ENCODE results near the gene AFF2. TPM values are rescaled to one million over a fixed set of nuclear protein-coding genes. Genes with fewer than 3 reads are reported as not detected.

Gene AFF2
- total RNA-seq, 1 experiment from 2014 or later, result 0.19 TPM

- Mint-ChIP-seq H3K9me3 (ENCODE audit: unreplicated experiment) (peaks cover 26% of the 10 kb centered on the region), H3K4me3 (ENCODE audit: unreplicated experiment) (no peak overlapping the region), H3K27me3 (ENCODE audit: insufficient read depth, unreplicated experiment) (no peaks in the 10 kb centered on the region), H3K4me1 (ENCODE audit: insufficient read depth, unreplicated experiment) (no peaks in the 10 kb centered on the region), H3K36me3 (ENCODE audit: insufficient read depth, unreplicated experiment) (no peaks in the 10 kb centered on the region), H3K27ac (ENCODE audit: low read depth, unreplicated experiment) (no peak overlapping the region)
- no peak for DNase-seq (ENCODE audit: unreplicated experiment)
- no peak for TF ChIP-seq CTCF (IDR thresholded peaks at IDR 0.05; ENCODE audit: unreplicated experiment)
- CTCF ChIA-PET, result interaction anchor here (0.6 to 0.8 kb wide), 2 partner anchors 28 to 30 kb away, joined by 3 read pairs; no protein-coding TSS in a partner anchor
- no TSS peak for BruUV-seq (replicated peaks)
- POLR2A ChIA-PET, result no interaction called here
- intact Hi-C loops (cut with micrococcal nuclease), result no loop called here
These were observed 172.1 kb downstream of the AFF2 start for GRCh38 chrX:148672517-148672916.

DNA sequence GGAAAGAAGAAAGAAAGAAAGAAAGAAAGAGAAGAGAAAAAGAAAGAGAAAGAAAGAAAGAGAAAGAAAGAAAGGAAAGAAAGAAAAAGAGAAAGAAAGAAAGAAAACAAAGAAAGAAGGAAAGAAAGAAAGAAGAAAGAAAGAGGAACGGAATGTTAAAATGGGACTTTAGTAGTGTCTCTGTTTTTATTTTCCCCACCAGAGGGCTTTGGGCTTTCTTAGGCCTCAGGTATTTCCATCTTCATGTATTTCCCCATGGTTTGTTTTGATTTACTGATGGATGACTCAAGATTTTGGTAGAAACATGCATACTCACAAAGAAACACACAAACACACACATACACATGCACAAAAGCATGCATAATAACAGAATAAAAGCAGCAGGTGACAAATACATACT, 181.2 kb downstream of the AFF2 start:
- no peak for DNase-seq (ENCODE audit: unreplicated experiment)
- TF ChIP-seq CTCF (IDR thresholded peaks at IDR 0.05; ENCODE audit: unreplicated experiment), result no peak
- peaks cover 11% of the 10 kb centered on the region for H3K9me3 Mint-ChIP-seq (ENCODE audit: unreplicated experiment)
- H3K4me1 Mint-ChIP-seq (ENCODE audit: insufficient read depth, unreplicated experiment), result no peaks in the 10 kb centered on the region
- no peak overlapping the region for H3K4me3 Mint-ChIP-seq (ENCODE audit: unreplicated experiment)
- no peak overlapping the region for H3K27ac Mint-ChIP-seq (ENCODE audit: low read depth, unreplicated experiment)
- ChIA-PET POLR2A (no interaction called here), CTCF (no interaction called here)
- no TSS peak for BruUV-seq (replicated peaks)
- intact Hi-C loops (cut with micrococcal nuclease), result loop anchor here (5.0 kb wide), 1 partner anchor 791 kb away; no protein-coding TSS in a partner anchor
- H3K36me3 Mint-ChIP-seq (ENCODE audit: insufficient read depth, unreplicated experiment), result no peaks in the 10 kb centered on the region
- H3K27me3 Mint-ChIP-seq (ENCODE audit: insufficient read depth, unreplicated experiment), result no peaks in the 10 kb centered on the region

- CTCF ChIA-PET, result no interaction called here
- Mint-ChIP-seq H3K27ac (ENCODE audit: low read depth, unreplicated experiment) (no peak overlapping the region), H3K4me3 (ENCODE audit: unreplicated experiment) (no peak overlapping the region), H3K27me3 (ENCODE audit: insufficient read depth, unreplicated experiment) (no peaks in the 10 kb centered on the region), H3K4me1 (ENCODE audit: insufficient read depth, unreplicated experiment) (no peaks in the 10 kb centered on the region), H3K36me3 (ENCODE audit: insufficient read depth, unreplicated experiment) (no peaks in the 10 kb centered on the region), H3K9me3 (ENCODE audit: unreplicated experiment) (peaks cover 8% of the 10 kb centered on the region)
- intact Hi-C loops (cut with micrococcal nuclease), result loop anchor here (5.0 kb wide), 1 partner anchor 790 kb away; no protein-coding TSS in a partner anchor
- POLR2A ChIA-PET, result no interaction called here
- TF ChIP-seq CTCF (IDR thresholded peaks at IDR 0.05; ENCODE audit: unreplicated experiment), result no peak
- DNase-seq (ENCODE audit: unreplicated experiment), result no peak
- BruUV-seq (replicated peaks), result no TSS peak
These were observed 181.8 kb downstream of the AFF2 start for GRCh38 chrX:148682206-148682605.

DNA sequence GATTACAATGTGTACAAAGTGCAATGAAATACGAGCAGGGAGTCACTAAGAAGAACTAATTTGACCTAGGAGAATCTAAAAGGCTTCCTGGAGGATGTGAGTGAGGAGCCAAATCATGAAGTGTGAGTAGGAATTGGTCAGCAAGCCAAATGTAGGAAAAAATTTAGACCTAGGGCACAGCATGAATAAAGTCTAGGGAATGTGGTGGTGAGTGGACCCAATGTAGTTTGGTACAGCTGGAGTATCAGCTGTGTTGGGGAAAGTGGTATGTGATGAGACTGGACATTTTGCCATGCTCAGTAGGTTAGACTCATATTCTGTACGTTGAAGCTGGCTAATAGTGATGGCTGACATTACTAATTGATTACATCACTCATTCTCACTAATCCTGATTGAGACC, 191.0 kb downstream of the AFF2 start:
- no TSS peak for BruUV-seq (replicated peaks)
- POLR2A ChIA-PET, result no interaction called here
- no peaks in the 10 kb centered on the region for H3K36me3 Mint-ChIP-seq (ENCODE audit: insufficient read depth, unreplicated experiment)
- no peak overlapping the region for H3K4me3 Mint-ChIP-seq (ENCODE audit: unreplicated experiment)
- no peak overlapping the region for H3K27ac Mint-ChIP-seq (ENCODE audit: low read depth, unreplicated experiment)
- TF ChIP-seq CTCF (IDR thresholded peaks at IDR 0.05; ENCODE audit: unreplicated experiment), result no peak
- H3K9me3 Mint-ChIP-seq (ENCODE audit: unreplicated experiment), result peaks cover 27% of the 10 kb centered on the region
- intact Hi-C loops (cut with micrococcal nuclease), result no loop called here
- CTCF ChIA-PET, result no interaction called here
- no peaks in the 10 kb centered on the region for H3K4me1 Mint-ChIP-seq (ENCODE audit: insufficient read depth, unreplicated experiment)
- DNase-seq (ENCODE audit: unreplicated experiment), result no peak
- H3K27me3 Mint-ChIP-seq (ENCODE audit: insufficient read depth, unreplicated experiment), result no peaks in the 10 kb centered on the region
